Osteocyte (in vitro differentiated cells): Measurements from ENCODE around the gene FSTL4. TPM values are rescaled to one million over a fixed set of nuclear protein-coding genes. Genes with fewer than 3 reads are reported as not detected.

Experiments
- DNase-seq: peaks from one replicate; pipeline ENCODE4 v3.0.0; 2021; ENCODE audit warnings: mixed read lengths; ENCODE audit not compliant: unreplicated experiment; ENCODE audit errors: extremely low spot score
- H3K27ac Mint-ChIP-seq: one replicate; pipeline ENCODE4 v1.8.0; 2021; ENCODE audit warnings: mild to moderate bottlenecking, mixed read lengths; ENCODE audit not compliant: unreplicated experiment
- H3K27me3 Mint-ChIP-seq: one replicate; pipeline ENCODE4 v1.8.0; 2021; ENCODE audit warnings: mixed read lengths; ENCODE audit not compliant: unreplicated experiment
- H3K36me3 Mint-ChIP-seq: one replicate; pipeline ENCODE4 v1.8.0; 2021; ENCODE audit warnings: mixed read lengths; ENCODE audit not compliant: unreplicated experiment
- H3K4me1 Mint-ChIP-seq: one replicate; pipeline ENCODE4 v1.8.0; 2021; ENCODE audit warnings: mixed read lengths; ENCODE audit not compliant: unreplicated experiment
- H3K4me3 Mint-ChIP-seq: one replicate; pipeline ENCODE4 v1.8.0; 2021; ENCODE audit warnings: mild to moderate bottlenecking, moderate library complexity, mixed read lengths; ENCODE audit not compliant: unreplicated experiment
- H3K9me3 Mint-ChIP-seq: one replicate; pipeline ENCODE4 v1.8.0; 2021; ENCODE audit warnings: mixed read lengths; ENCODE audit not compliant: unreplicated experiment
- CTCF ChIP-seq: fragments of 200-600 bp; sonication (generic); IDR thresholded peaks from 2 replicates; pipeline ENCODE4 v1.5.0; 2021; ENCODE audit warnings: antibody characterized with exemption, mild to moderate bottlenecking, moderate library complexity
- total RNA-seq: library from RNA; stranded (reverse); gene quantifications from 2 replicates; pipeline ENCODE4 v1.2.1, GENCODE V29; 2021

FSTL4 gene
- total RNA-seq, 1 donor from 2014 or later = not detected

DNA sequence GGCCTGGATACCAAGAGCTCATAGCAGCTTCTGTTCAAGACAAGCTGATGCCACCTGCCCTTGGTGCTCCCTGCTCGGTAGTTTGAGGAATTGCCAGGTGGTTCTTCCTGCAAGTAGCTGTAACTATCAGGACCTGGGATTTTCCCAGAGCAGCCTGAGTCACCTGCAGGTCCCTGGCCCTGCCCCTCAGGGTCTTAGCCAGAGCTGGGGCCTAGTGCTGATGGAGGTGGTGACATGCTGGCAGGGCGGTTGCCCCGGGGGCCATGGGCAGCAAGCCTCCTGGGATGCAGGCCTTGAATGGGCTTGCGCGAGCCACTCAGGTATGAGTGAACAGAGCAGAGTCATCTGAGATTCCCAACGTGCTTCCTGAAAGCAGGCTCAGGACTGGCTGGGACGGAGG lies 298.3 kb downstream of the FSTL4 start:
- H3K27ac Mint-ChIP-seq = no peak overlapping the region
- no peak for DNase-seq
- no peaks in the 10 kb centered on the region for H3K36me3 Mint-ChIP-seq
- no peak for TF ChIP-seq CTCF
- no peak overlapping the region for H3K4me3 Mint-ChIP-seq
- no peaks in the 10 kb centered on the region for H3K9me3 Mint-ChIP-seq
- peaks cover 8% of the 10 kb centered on the region for H3K27me3 Mint-ChIP-seq
- H3K4me1 Mint-ChIP-seq = no peaks in the 10 kb centered on the region

DNA sequence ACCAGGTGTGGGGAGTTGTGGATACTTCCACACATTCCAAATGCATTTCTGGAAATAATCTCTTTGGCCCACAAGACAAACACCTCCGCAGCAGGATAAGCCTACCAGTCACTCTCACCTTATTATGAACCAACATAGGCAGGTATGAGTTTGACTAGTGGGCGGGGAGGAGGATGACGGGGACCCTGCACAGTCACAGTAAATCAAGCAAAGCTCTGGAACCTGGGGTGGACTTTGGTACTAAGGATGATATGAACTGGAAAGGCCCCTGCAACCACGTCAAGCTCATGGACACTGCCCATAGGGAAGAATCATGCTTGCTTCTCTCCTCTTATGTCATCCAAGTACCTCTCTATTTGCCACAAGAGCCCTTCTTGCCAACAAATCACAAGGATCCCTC lies 301.2 kb downstream of the FSTL4 start:
- Mint-ChIP-seq H3K27ac (no peak overlapping the region), H3K4me1 (no peaks in the 10 kb centered on the region), H3K9me3 (no peaks in the 10 kb centered on the region), H3K4me3 (no peak overlapping the region), H3K36me3 (no peaks in the 10 kb centered on the region), H3K27me3 (peaks cover 19% of the 10 kb centered on the region)
- no peak for DNase-seq
- TF ChIP-seq CTCF = no peak

GRCh38 chr5:133309984-133310621 lies 302.2 kb downstream of the FSTL4 start:
- H3K9me3 Mint-ChIP-seq = no peaks in the 10 kb centered on the region
- no peak overlapping the region for H3K27ac Mint-ChIP-seq
- no peaks in the 10 kb centered on the region for H3K36me3 Mint-ChIP-seq
- H3K27me3 Mint-ChIP-seq = peaks cover 19% of the 10 kb centered on the region
- H3K4me1 Mint-ChIP-seq = no peaks in the 10 kb centered on the region
- no peak for TF ChIP-seq CTCF
- DNase-seq = no peak
- no peak overlapping the region for H3K4me3 Mint-ChIP-seq

DNA sequence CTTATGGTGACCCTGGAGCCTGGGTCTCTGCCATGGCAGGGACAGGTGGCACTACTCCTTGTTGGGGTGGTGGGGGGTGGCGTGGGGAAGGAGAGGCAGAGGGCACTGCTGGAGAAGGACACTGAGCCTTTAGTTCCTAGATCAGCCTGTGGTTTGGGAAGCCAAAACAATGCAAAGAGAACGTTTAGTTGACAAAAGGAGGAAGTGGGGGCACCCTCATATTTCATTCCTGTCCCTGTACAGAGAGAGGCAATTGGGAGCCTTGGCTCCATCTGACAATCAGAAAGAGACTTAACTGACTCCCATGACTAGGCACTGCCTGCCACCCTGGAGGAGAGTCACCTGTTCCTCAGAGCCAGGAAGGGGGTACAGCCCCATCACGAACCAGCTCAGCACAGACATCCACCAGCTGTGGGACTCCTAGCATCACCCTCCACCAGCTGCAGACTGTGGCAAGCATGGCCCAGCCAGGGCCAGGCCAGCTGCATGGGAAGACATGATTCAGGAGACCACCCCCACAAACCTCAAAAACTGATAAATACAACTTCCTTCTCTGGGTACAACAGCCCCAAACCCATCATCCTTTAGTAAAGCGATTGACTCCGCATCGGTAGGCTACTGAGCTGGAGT lies 303.1 kb downstream of the FSTL4 start:
- Mint-ChIP-seq H3K9me3 (no peaks in the 10 kb centered on the region), H3K27me3 (peaks cover 19% of the 10 kb centered on the region), H3K4me3 (no peak overlapping the region), H3K27ac (no peak overlapping the region), H3K4me1 (no peaks in the 10 kb centered on the region), H3K36me3 (no peaks in the 10 kb centered on the region)
- TF ChIP-seq CTCF = no peak
- DNase-seq = no peak

DNA sequence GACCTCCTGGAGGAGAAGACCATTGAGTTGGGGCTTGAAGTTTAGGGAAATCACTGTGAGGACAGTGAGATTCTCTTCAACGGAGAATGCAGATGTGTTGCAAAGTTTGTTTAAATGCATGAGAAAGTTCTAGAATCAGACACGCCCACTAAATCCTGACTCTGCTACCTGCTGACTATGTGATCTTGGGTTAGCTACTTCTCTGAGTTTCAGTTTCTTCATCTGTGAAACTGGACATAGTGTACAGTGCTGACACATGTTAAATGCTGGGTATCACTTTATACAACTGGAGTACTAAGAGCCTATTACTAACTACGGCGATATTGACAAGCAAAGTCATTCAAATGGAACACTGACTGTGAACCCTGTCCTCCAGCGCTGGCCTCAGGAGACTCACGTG lies 305.1 kb downstream of the FSTL4 start:
- H3K27ac Mint-ChIP-seq = no peak overlapping the region
- no peaks in the 10 kb centered on the region for H3K9me3 Mint-ChIP-seq
- no peaks in the 10 kb centered on the region for H3K4me1 Mint-ChIP-seq
- no peak for DNase-seq
- H3K27me3 Mint-ChIP-seq = peaks cover 16% of the 10 kb centered on the region
- H3K4me3 Mint-ChIP-seq = no peak overlapping the region
- no peaks in the 10 kb centered on the region for H3K36me3 Mint-ChIP-seq
- no peak for TF ChIP-seq CTCF
